Naive thymus-derived CD4-positive, alpha-beta T cell (primary cell): ENCODE results near the gene TXNRD2. TPM values are rescaled to one million over a fixed set of nuclear protein-coding genes. Genes with fewer than 3 reads are reported as not detected.
A peak's percentile ranks its signal among the peaks of the same experiment; 100 is the strongest.

Experiments
- ATAC-seq: fragments of 150-1000 bp; cut with Tn5 transposase; 2 replicates; pipeline ENCODE4 v1.10.0; 2021; ENCODE audit warnings: mild to moderate bottlenecking, moderate library complexity
- CTCF ChIA-PET: fragments of 350-600 bp; sonication (Branson Sonifier 250); formaldehyde crosslinking; loops from one replicate; lab custom pipeline; 2021; ENCODE audit warnings: antibody characterized with exemption; lab: Charles Lee
- POLR2A ChIA-PET: fragments of 350-600 bp; sonication (Branson Sonifier 250); formaldehyde crosslinking; loops from one replicate; lab custom pipeline; 2021; ENCODE audit warnings: antibody characterized with exemption, inconsistent platforms; lab: Charles Lee
- DNase-seq, 9 donors: peaks; one replicate each; pipeline versions ENCODE4 v3.0.0 to v3.0.0-alpha.2; 2020 to 2022; ENCODE audit warnings: mixed read lengths in 1 of 9
- H3K27ac ChIP-seq: one replicate; pipeline ENCODE4 v1.7.0; 2013; ENCODE audit warnings: mild to moderate bottlenecking, low read depth, low read length, moderate library complexity
- H3K27me3 ChIP-seq, 2 donors: one replicate each; pipeline ENCODE4 v1.7.0; 2013; ENCODE audit warnings: low read length in 2 of 2, mild to moderate bottlenecking in 2 of 2, moderate library complexity in 2 of 2; ENCODE audit not compliant: control insufficient read depth in 2 of 2, insufficient read depth in 2 of 2
- H3K36me3 ChIP-seq, 3 experiments: 1 replicate in 2 of 3; 2 replicates in 1 of 3; pipeline ENCODE4 v1.7.0; 2013; ENCODE audit warnings: low read length in 3 of 3, mild to moderate bottlenecking in 3 of 3, moderate library complexity in 1 of 3; ENCODE audit not compliant: insufficient read depth in 3 of 3, control insufficient read depth in 2 of 3
- H3K4me1 ChIP-seq, 2 donors: one replicate each; pipeline ENCODE4 v1.7.0; 2013; ENCODE audit warnings: low read length in 2 of 2, mild to moderate bottlenecking in 2 of 2, moderate library complexity in 1 of 2; ENCODE audit not compliant: control insufficient read depth in 2 of 2, insufficient read depth in 2 of 2
- H3K4me3 ChIP-seq: 2 replicates; pipeline ENCODE4 v1.7.0; 2013; ENCODE audit warnings: mild to moderate bottlenecking, low read length
- H3K9me3 ChIP-seq, 3 experiments: 1 replicate in 2 of 3; 2 replicates in 1 of 3; pipeline ENCODE4 v1.7.0; 2013; ENCODE audit warnings: low read length in 3 of 3; ENCODE audit not compliant: control insufficient read depth in 2 of 3
- H3K27ac Mint-ChIP-seq, 9 donors: one replicate each; pipeline ENCODE4 v1.8.0; 2020 to 2022; ENCODE audit warnings: mixed read lengths in 9 of 9, mild to moderate bottlenecking in 8 of 9, moderate library complexity in 5 of 9, inconsistent platforms in 2 of 9
- H3K27me3 Mint-ChIP-seq, 5 donors: one replicate each; pipeline ENCODE4 v1.8.0; 2021 to 2022; ENCODE audit warnings: mixed read lengths in 5 of 5, mild to moderate bottlenecking in 1 of 5
- H3K36me3 Mint-ChIP-seq, 5 donors: one replicate each; pipeline ENCODE4 v1.8.0; 2020 to 2022; ENCODE audit warnings: mixed read lengths in 5 of 5, mild to moderate bottlenecking in 3 of 5, inconsistent platforms in 1 of 5
- H3K4me1 Mint-ChIP-seq, 7 donors: one replicate each; pipeline ENCODE4 v1.8.0; 2020 to 2022; ENCODE audit warnings: mixed read lengths in 7 of 7, mild to moderate bottlenecking in 3 of 7, inconsistent platforms in 1 of 7
- H3K4me3 Mint-ChIP-seq, 10 donors: one replicate each; pipeline ENCODE4 v1.8.0; 2020 to 2022; ENCODE audit warnings: mild to moderate bottlenecking in 10 of 10, mixed read lengths in 10 of 10, moderate library complexity in 6 of 10, inconsistent platforms in 2 of 10
- H3K9me3 Mint-ChIP-seq, 11 donors: one replicate each; pipeline ENCODE4 v1.8.0; 2020 to 2022; ENCODE audit warnings: mixed read lengths in 11 of 11, mild to moderate bottlenecking in 4 of 11, inconsistent platforms in 1 of 11, moderate library complexity in 1 of 11
- intact Hi-C, 2 donors: fragments of 100-400 bp; cut with micrococcal nuclease; formaldehyde crosslinking; loops; one replicate each; pipeline ENCODE4 v1.15.1; 2023
- polyA plus RNA-seq, 2 donors: library from polyadenylated mRNA; unstranded; fragments of 300-500 nt; fragmentation: Illumina TruSeq; gene quantifications; one replicate each; pipeline ENCODE4 v1.2.3, GENCODE V29; 2021
- total RNA-seq, 6 experiments: library from RNA in 5 of 6; stranded (reverse) in 5 of 6; gene quantifications; 1 replicate in 5 of 6; 2 replicates in 1 of 6; pipeline ENCODE4 v1.2.3 and lab custom pipeline; 2021 to 2026

The TXNRD2 gene
- total and polyA plus RNA-seq, 7 experiments from 2014 or later, result 14.0 to 39.0 (median 26.1) TPM

GRCh38 chr22:19974268-19974861 is 32.7 kb upstream of the TXNRD2 start:
- Histone ChIP-seq H3K27me3 (no peaks in the 10 kb centered on the region), H3K36me3 (peaks cover 0 to 3% (median 0%) of the 10 kb centered on the region in 3 experiments), H3K4me1 (peaks cover 7 to 11% of the 10 kb centered on the region in 2 donors), H3K9me3 (no peaks in the 10 kb centered on the region), H3K4me3 (no peak overlapping the region), H3K27ac (no peak overlapping the region)
- Mint-ChIP-seq H3K4me3 (no peak overlapping the region), H3K36me3 (no peaks in the 10 kb centered on the region), H3K9me3 (no peaks in the 10 kb centered on the region), H3K4me1 (peaks cover 8 to 35% (median 12%) of the 10 kb centered on the region in 7 donors), H3K27me3 (no peaks in the 10 kb centered on the region), H3K27ac (no peak overlapping the region)
- peak; percentile 55 for ATAC-seq
- no peak for DNase-seq
- ChIA-PET POLR2A (no interaction called here), CTCF (interaction anchor here (1.0 kb wide), 1 partner anchor 154 kb away, joined by 3 read pairs; no protein-coding TSS in a partner anchor)
- intact Hi-C loops, result loop anchor here in 1 of 2 donors (5.0 kb wide), 1 partner anchor 143 kb away; the partner anchor contains the start of genes RANBP1 and TRMT2A

- no peak overlapping the region for H3K27ac ChIP-seq
- Mint-ChIP-seq H3K36me3 (peaks cover 0 to under 1% (median 0%) of the 10 kb centered on the region in 5 donors), H3K27me3 (no peaks in the 10 kb centered on the region), H3K9me3 (no peaks in the 10 kb centered on the region), H3K4me1 (peaks cover 8 to 35% (median 12%) of the 10 kb centered on the region in 7 donors), H3K27ac (no peak overlapping the region), H3K4me3 (no peak overlapping the region)
- peaks cover 0 to 8% (median 0%) of the 10 kb centered on the region in 3 experiments for H3K36me3 ChIP-seq
- ChIA-PET POLR2A (no interaction called here), CTCF (interaction anchor here (0.5 to 0.6 kb wide), 2 partner anchors 50 to 891 kb away, joined by 3 read pairs; no protein-coding TSS in a partner anchor)
- no peak overlapping the region for H3K4me3 ChIP-seq
- intact Hi-C loops, result loop anchor here in 1 of 2 donors (5.0 kb wide), 1 partner anchor 144 kb away; the partner anchor contains the start of genes RANBP1 and TRMT2A
- peaks cover 7 to 11% of the 10 kb centered on the region in 2 donors for H3K4me1 ChIP-seq
- ATAC-seq (no peak), DNase-seq (no peak)
- H3K27me3 ChIP-seq, result no peaks in the 10 kb centered on the region
- H3K9me3 ChIP-seq, result no peaks in the 10 kb centered on the region
Measured at GRCh38 chr22:19973551-19974267, 32.1 kb upstream of the TXNRD2 start.

- no peak for DNase-seq
- Histone ChIP-seq H3K4me3 (no peak overlapping the region), H3K36me3 (peaks cover 0 to 16% (median 0%) of the 10 kb centered on the region in 3 experiments), H3K27ac (no peak overlapping the region), H3K27me3 (no peaks in the 10 kb centered on the region), H3K9me3 (no peaks in the 10 kb centered on the region), H3K4me1 (peaks cover 7 to 11% of the 10 kb centered on the region in 2 donors)
- POLR2A ChIA-PET, result no interaction called here
- ATAC-seq, result no peak
- H3K27ac Mint-ChIP-seq, result no peak overlapping the region
- no peaks in the 10 kb centered on the region for H3K9me3 Mint-ChIP-seq
- H3K27me3 Mint-ChIP-seq, result no peaks in the 10 kb centered on the region
- H3K4me1 Mint-ChIP-seq, result peaks cover 8 to 35% (median 12%) of the 10 kb centered on the region in 7 donors
- peaks cover 0 to 3% (median 0%) of the 10 kb centered on the region in 5 donors for H3K36me3 Mint-ChIP-seq
- no peak overlapping the region for H3K4me3 Mint-ChIP-seq
- CTCF ChIA-PET, result interaction anchor here (0.5 to 1.6 kb wide), 3 partner anchors 49 to 892 kb away, joined by 3 to 5 read pairs (median 3); no protein-coding TSS in a partner anchor
- intact Hi-C loops, result loop anchor here in 1 of 2 donors (5.0 kb wide), 1 partner anchor 144 kb away; the partner anchor contains the start of genes RANBP1 and TRMT2A
Measured at GRCh38 chr22:19972652-19973550, 31.3 kb upstream of the TXNRD2 start.

- H3K27me3 ChIP-seq, result no peaks in the 10 kb centered on the region
- POLR2A ChIA-PET, result no interaction called here
- Mint-ChIP-seq H3K36me3 (peaks cover 0 to 3% (median 0%) of the 10 kb centered on the region in 5 donors), H3K4me3 (peak overlapping the region in 2 of 10 donors; percentile 42 to 54), H3K27ac (peak overlapping the region in 1 of 9 donors; percentile 74), H3K4me1 (peaks cover 10 to 35% (median 12%) of the 10 kb centered on the region in 7 donors), H3K27me3 (no peaks in the 10 kb centered on the region), H3K9me3 (no peaks in the 10 kb centered on the region)
- DNase-seq, result no peak
- peaks cover 7 to 11% of the 10 kb centered on the region in 2 donors for H3K4me1 ChIP-seq
- no peak overlapping the region for H3K4me3 ChIP-seq
- no peak for ATAC-seq
- H3K9me3 ChIP-seq, result no peaks in the 10 kb centered on the region
- H3K36me3 ChIP-seq, result peaks cover 0 to 22% (median 0%) of the 10 kb centered on the region in 3 experiments
- CTCF ChIA-PET, result interaction anchor here (1.6 kb wide), 1 partner anchor 157 kb away, joined by 5 read pairs; no protein-coding TSS in a partner anchor
- no peak overlapping the region for H3K27ac ChIP-seq
- intact Hi-C loops, result loop anchor here in 1 of 2 donors (5.0 kb wide), 1 partner anchor 145 kb away; the partner anchor contains the start of genes RANBP1 and TRMT2A
Measured at GRCh38 chr22:19972251-19972650, 30.6 kb upstream of the TXNRD2 start.

GRCh38 chr22:19971276-19972124 is 29.9 kb upstream of the TXNRD2 start:
- DNase-seq (peak in 1 of 9 donors; percentile 27), ATAC-seq (peak; percentile 31)
- intact Hi-C loops, result loop anchor here in 1 of 2 donors (5.0 kb wide), 1 partner anchor 146 kb away; the partner anchor contains the start of genes RANBP1 and TRMT2A
- ChIA-PET CTCF (interaction anchor here (0.5 to 1.6 kb wide), 6 partner anchors 42 to 354 kb away, joined by 3 to 5 read pairs (median 4); no protein-coding TSS in a partner anchor), POLR2A (no interaction called here)
- H3K4me3 Mint-ChIP-seq, result peak overlapping the region in 2 of 10 donors; percentile 23 to 52
- peaks cover 0 to 30% (median 0%) of the 10 kb centered on the region in 3 experiments for H3K36me3 ChIP-seq
- H3K4me1 Mint-ChIP-seq, result peaks cover 12 to 35% (median 13%) of the 10 kb centered on the region in 7 donors
- no peak overlapping the region for H3K27ac ChIP-seq
- H3K4me3 ChIP-seq, result no peak overlapping the region
- H3K4me1 ChIP-seq, result peaks cover 7 to 11% of the 10 kb centered on the region in 2 donors
- H3K27me3 Mint-ChIP-seq, result no peaks in the 10 kb centered on the region
- peak overlapping the region in 1 of 9 donors; percentile 36 for H3K27ac Mint-ChIP-seq
- no peaks in the 10 kb centered on the region for H3K9me3 ChIP-seq
- no peaks in the 10 kb centered on the region for H3K27me3 ChIP-seq
- no peaks in the 10 kb centered on the region for H3K9me3 Mint-ChIP-seq
- H3K36me3 Mint-ChIP-seq, result peaks cover 0 to 11% (median 0%) of the 10 kb centered on the region in 5 donors
